WTC11 (cell line): Measurements from ENCODE around the gene VSTM2B. TPM values are rescaled to one million over a fixed set of nuclear protein-coding genes. Genes with fewer than 3 reads are reported as not detected.

Experiments
- ATAC-seq: fragments of 200-7000 bp; cut with Tn5 transposase; 2 replicates; pipeline ENCODE4 v1.10.0; 2021; ENCODE audit warnings: mild to moderate bottlenecking, moderate library complexity
- CTCF ChIA-PET: fragments of 300-600 bp; sonication (Branson Sonifier 250); formaldehyde crosslinking; loops from one replicate; lab custom pipeline; 2021; ENCODE audit warnings: antibody characterized with exemption; lab: Charles Lee
- POLR2A ChIA-PET: fragments of 350-600 bp; sonication (Branson Sonifier 250); formaldehyde crosslinking; loops from one replicate; lab custom pipeline; 2021; ENCODE audit warnings: antibody characterized with exemption; lab: Charles Lee
- DNase-seq: peaks from one replicate; pipeline ENCODE4 v3.0.0; 2021; ENCODE audit warnings: low spot score
- H3K27ac Mint-ChIP-seq: 2 replicates; pipeline ENCODE4 v1.8.0; 2021; ENCODE audit warnings: mixed read lengths
- H3K27me3 Mint-ChIP-seq: 2 replicates; pipeline ENCODE4 v1.8.0; 2021; ENCODE audit warnings: low read depth, mild to moderate bottlenecking, moderate library complexity, mixed read lengths
- H3K36me3 Mint-ChIP-seq: 2 replicates; pipeline ENCODE4 v1.8.0; 2021; ENCODE audit warnings: mixed read lengths
- H3K4me1 Mint-ChIP-seq: 2 replicates; pipeline ENCODE4 v1.8.0; 2022; ENCODE audit warnings: mixed read lengths
- H3K4me3 Mint-ChIP-seq: 2 replicates; pipeline ENCODE4 v1.8.0; 2021; ENCODE audit warnings: mild to moderate bottlenecking, moderate library complexity, mixed read lengths
- H3K9me3 Mint-ChIP-seq: 2 replicates; pipeline ENCODE4 v1.8.0; 2021; ENCODE audit warnings: mixed read lengths
- ETV6 ChIP-seq: sonication (generic); formaldehyde crosslinking; IDR thresholded peaks from 2 replicates; pipeline ENCODE4 v1.8.1; 2022; ENCODE audit warnings: mild to moderate bottlenecking, missing genetic modification reagents
- GTF2I ChIP-seq: fragments of 250-450 bp; sonication (Bioruptor Pico); conservative IDR thresholded peaks from 2 replicates; pipeline ENCODE4 v1.4.0; 2021; ENCODE audit warnings: mild to moderate bottlenecking
- NR2C2 ChIP-seq: sonication (generic); formaldehyde crosslinking; IDR thresholded peaks from 2 replicates; pipeline ENCODE4 v1.8.0; 2022; ENCODE audit warnings: mild to moderate bottlenecking, missing genetic modification reagents
- ZNF317 ChIP-seq: sonication (generic); formaldehyde crosslinking; IDR thresholded peaks from 2 replicates; pipeline ENCODE4 v1.8.1; 2023; ENCODE audit warnings: low read depth, mild to moderate bottlenecking, moderate library complexity, missing genetic modification reagents, borderline replicate concordance
- total RNA-seq: library from RNA; stranded (reverse); gene quantifications from 3 replicates; pipeline ENCODE4 v1.2.3, GENCODE V29; 2021
- TF ChIP-seq, protein P1 (sequence below): sonication (generic); formaldehyde crosslinking; IDR thresholded peaks from 2 replicates; pipeline ENCODE4 v1.8.0; 2023; ENCODE audit warnings: mild to moderate bottlenecking, missing genetic modification reagents
- TF ChIP-seq, protein P2 (sequence below): fragments of 250-450 bp; sonication (Bioruptor Pico); IDR thresholded peaks from 2 replicates; pipeline ENCODE4 v1.9.0; 2021; ENCODE audit warnings: mild to moderate bottlenecking
- TF ChIP-seq, protein P3 (sequence below): sonication (generic); formaldehyde crosslinking; IDR thresholded peaks from 2 replicates; pipeline ENCODE4 v1.8.1; 2023; ENCODE audit warnings: mild to moderate bottlenecking, missing genetic modification reagents, moderate library complexity
- TF ChIP-seq, protein P4 (sequence below): sonication (generic); formaldehyde crosslinking; conservative IDR thresholded peaks from 2 replicates; pipeline ENCODE4 v1.8.1; 2023; ENCODE audit warnings: mild to moderate bottlenecking, low read depth, missing genetic modification reagents, moderate library complexity
- TF ChIP-seq, protein P5 (sequence below): sonication (generic); formaldehyde crosslinking; IDR thresholded peaks from 2 replicates; pipeline ENCODE4 v1.8.1; 2023; ENCODE audit warnings: mild to moderate bottlenecking, missing genetic modification reagents, borderline replicate concordance
- TF ChIP-seq, protein P6 (sequence below): sonication (generic); formaldehyde crosslinking; IDR thresholded peaks from 2 replicates; pipeline ENCODE4 v1.8.0; 2022; ENCODE audit warnings: mild to moderate bottlenecking, missing genetic modification reagents
- TF ChIP-seq, protein P7 (sequence below): sonication (generic); formaldehyde crosslinking; IDR thresholded peaks from 2 replicates; pipeline ENCODE4 v1.8.1; 2022; ENCODE audit warnings: mild to moderate bottlenecking, moderate library complexity, missing genetic modification reagents

The VSTM2B gene
- total RNA-seq, 1 experiment from 2014 or later, result 3.2 TPM

DNA sequence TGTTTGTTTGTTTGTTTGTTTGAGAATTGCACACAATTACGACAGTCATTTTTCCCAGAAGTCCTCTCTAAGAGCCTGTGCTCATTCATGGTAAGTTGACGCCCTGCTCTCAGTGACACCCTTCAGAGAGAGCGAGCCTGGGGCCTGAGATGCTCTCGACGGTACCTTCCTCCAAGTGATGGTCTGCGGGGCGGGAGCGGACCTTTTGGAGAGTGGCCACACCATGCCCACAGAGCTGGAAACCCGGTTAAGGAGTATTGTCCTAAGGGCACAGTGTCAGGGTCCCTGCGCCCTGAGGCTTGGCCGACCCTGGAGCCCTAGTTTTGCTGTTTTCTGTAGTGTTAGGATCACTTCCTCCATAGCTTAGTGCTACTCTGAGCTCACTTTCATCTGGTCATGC lies 83.8 kb downstream of the VSTM2B start:
- Mint-ChIP-seq H3K9me3 (no peaks in the 10 kb centered on the region), H3K4me3 (no peak overlapping the region), H3K4me1 (peaks cover 9% of the 10 kb centered on the region), H3K27me3 (peaks cover 3% of the 10 kb centered on the region; the same call in 1 of the 2 replicates), H3K36me3 (peaks cover 24% of the 10 kb centered on the region), H3K27ac (0 out of 2 replicates have a peak overlapping the region, but pooled peaks have one; percentile 63)
- TF ChIP-seq, protein P1, sequence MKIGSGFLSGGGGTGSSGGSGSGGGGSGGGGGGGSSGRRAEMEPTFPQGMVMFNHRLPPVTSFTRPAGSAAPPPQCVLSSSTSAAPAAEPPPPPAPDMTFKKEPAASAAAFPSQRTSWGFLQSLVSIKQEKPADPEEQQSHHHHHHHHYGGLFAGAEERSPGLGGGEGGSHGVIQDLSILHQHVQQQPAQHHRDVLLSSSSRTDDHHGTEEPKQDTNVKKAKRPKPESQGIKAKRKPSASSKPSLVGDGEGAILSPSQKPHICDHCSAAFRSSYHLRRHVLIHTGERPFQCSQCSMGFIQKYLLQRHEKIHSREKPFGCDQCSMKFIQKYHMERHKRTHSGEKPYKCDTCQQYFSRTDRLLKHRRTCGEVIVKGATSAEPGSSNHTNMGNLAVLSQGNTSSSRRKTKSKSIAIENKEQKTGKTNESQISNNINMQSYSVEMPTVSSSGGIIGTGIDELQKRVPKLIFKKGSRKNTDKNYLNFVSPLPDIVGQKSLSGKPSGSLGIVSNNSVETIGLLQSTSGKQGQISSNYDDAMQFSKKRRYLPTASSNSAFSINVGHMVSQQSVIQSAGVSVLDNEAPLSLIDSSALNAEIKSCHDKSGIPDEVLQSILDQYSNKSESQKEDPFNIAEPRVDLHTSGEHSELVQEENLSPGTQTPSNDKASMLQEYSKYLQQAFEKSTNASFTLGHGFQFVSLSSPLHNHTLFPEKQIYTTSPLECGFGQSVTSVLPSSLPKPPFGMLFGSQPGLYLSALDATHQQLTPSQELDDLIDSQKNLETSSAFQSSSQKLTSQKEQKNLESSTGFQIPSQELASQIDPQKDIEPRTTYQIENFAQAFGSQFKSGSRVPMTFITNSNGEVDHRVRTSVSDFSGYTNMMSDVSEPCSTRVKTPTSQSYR (CRISPR knock-in tag), result no peak
- TF ChIP-seq, protein P2, sequence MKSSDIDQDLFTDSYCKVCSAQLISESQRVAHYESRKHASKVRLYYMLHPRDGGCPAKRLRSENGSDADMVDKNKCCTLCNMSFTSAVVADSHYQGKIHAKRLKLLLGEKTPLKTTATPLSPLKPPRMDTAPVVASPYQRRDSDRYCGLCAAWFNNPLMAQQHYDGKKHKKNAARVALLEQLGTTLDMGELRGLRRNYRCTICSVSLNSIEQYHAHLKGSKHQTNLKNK, result no peak
- no peak for TF ChIP-seq GTF2I (CRISPR knock-in tag)
- TF ChIP-seq, protein P3, sequence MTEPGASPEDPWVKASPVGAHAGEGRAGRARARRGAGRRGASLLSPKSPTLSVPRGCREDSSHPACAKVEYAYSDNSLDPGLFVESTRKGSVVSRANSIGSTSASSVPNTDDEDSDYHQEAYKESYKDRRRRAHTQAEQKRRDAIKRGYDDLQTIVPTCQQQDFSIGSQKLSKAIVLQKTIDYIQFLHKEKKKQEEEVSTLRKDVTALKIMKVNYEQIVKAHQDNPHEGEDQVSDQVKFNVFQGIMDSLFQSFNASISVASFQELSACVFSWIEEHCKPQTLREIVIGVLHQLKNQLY (CRISPR knock-in tag), result no peak
- TF ChIP-seq, protein P4, sequence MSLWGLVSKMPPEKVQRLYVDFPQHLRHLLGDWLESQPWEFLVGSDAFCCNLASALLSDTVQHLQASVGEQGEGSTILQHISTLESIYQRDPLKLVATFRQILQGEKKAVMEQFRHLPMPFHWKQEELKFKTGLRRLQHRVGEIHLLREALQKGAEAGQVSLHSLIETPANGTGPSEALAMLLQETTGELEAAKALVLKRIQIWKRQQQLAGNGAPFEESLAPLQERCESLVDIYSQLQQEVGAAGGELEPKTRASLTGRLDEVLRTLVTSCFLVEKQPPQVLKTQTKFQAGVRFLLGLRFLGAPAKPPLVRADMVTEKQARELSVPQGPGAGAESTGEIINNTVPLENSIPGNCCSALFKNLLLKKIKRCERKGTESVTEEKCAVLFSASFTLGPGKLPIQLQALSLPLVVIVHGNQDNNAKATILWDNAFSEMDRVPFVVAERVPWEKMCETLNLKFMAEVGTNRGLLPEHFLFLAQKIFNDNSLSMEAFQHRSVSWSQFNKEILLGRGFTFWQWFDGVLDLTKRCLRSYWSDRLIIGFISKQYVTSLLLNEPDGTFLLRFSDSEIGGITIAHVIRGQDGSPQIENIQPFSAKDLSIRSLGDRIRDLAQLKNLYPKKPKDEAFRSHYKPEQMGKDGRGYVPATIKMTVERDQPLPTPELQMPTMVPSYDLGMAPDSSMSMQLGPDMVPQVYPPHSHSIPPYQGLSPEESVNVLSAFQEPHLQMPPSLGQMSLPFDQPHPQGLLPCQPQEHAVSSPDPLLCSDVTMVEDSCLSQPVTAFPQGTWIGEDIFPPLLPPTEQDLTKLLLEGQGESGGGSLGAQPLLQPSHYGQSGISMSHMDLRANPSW, result no peak
- TF ChIP-seq ZNF317 (CRISPR knock-in tag), result no peak
- TF ChIP-seq ETV6 (CRISPR knock-in tag), result no peak
- ATAC-seq, result no peak
- ChIA-PET CTCF (interaction anchor here (0.8 to 3.3 kb wide), 16 partner anchors 9 to 150 kb away, joined by 3 to 63 read pairs (median 9); partner anchors contain the start of genes C19orf12 and PLEKHF1), POLR2A (interaction anchor here (1.4 to 1.5 kb wide), 2 partner anchors 55 to 59 kb away, joined by 4 read pairs; partner anchors contain the start of gene PLEKHF1)
- no peak for DNase-seq

DNA sequence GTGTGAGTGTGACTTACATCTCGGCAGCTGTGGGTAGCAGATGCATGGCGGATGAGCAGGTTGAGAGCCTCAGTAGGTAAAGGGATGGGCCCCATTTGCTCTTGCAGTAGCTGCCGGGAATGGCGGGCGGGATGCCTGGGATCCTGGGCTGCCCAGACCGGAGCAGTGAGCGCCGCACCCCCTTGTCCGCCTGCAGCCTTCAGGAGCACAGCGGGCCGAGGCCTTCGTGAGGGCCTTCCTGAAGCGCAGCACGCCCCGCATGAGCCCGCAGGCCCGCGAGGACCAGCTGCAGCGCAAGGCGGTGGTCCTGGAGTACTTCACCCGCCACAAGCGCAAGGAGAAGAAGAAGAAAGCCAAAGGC lies 84.4 kb downstream of the VSTM2B start:
- ATAC-seq, result peak; percentile 11
- H3K4me3 Mint-ChIP-seq, result no peak overlapping the region
- TF ChIP-seq, protein P5, sequence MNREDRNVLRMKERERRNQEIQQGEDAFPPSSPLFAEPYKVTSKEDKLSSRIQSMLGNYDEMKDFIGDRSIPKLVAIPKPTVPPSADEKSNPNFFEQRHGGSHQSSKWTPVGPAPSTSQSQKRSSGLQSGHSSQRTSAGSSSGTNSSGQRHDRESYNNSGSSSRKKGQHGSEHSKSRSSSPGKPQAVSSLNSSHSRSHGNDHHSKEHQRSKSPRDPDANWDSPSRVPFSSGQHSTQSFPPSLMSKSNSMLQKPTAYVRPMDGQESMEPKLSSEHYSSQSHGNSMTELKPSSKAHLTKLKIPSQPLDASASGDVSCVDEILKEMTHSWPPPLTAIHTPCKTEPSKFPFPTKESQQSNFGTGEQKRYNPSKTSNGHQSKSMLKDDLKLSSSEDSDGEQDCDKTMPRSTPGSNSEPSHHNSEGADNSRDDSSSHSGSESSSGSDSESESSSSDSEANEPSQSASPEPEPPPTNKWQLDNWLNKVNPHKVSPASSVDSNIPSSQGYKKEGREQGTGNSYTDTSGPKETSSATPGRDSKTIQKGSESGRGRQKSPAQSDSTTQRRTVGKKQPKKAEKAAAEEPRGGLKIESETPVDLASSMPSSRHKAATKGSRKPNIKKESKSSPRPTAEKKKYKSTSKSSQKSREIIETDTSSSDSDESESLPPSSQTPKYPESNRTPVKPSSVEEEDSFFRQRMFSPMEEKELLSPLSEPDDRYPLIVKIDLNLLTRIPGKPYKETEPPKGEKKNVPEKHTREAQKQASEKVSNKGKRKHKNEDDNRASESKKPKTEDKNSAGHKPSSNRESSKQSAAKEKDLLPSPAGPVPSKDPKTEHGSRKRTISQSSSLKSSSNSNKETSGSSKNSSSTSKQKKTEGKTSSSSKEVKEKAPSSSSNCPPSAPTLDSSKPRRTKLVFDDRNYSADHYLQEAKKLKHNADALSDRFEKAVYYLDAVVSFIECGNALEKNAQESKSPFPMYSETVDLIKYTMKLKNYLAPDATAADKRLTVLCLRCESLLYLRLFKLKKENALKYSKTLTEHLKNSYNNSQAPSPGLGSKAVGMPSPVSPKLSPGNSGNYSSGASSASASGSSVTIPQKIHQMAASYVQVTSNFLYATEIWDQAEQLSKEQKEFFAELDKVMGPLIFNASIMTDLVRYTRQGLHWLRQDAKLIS (CRISPR knock-in tag), result no peak
- TF ChIP-seq, protein P6, sequence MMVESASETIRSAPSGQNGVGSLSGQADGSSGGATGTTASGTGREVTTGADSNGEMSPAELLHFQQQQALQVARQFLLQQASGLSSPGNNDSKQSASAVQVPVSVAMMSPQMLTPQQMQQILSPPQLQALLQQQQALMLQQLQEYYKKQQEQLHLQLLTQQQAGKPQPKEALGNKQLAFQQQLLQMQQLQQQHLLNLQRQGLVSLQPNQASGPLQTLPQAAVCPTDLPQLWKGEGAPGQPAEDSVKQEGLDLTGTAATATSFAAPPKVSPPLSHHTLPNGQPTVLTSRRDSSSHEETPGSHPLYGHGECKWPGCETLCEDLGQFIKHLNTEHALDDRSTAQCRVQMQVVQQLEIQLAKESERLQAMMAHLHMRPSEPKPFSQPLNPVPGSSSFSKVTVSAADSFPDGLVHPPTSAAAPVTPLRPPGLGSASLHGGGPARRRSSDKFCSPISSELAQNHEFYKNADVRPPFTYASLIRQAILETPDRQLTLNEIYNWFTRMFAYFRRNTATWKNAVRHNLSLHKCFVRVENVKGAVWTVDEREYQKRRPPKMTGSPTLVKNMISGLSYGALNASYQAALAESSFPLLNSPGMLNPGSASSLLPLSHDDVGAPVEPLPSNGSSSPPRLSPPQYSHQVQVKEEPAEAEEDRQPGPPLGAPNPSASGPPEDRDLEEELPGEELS, result no peak
- TF ChIP-seq NR2C2 (CRISPR knock-in tag), result no peak
- TF ChIP-seq, protein P7, sequence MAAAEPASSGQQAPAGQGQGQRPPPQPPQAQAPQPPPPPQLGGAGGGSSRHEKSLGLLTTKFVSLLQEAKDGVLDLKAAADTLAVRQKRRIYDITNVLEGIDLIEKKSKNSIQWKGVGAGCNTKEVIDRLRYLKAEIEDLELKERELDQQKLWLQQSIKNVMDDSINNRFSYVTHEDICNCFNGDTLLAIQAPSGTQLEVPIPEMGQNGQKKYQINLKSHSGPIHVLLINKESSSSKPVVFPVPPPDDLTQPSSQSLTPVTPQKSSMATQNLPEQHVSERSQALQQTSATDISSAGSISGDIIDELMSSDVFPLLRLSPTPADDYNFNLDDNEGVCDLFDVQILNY (CRISPR knock-in tag), result no peak
- TF ChIP-seq, protein P4, result no peak

More for the DNA sequence above, 84.4 kb downstream of the VSTM2B start:
- Mint-ChIP-seq H3K9me3 (no peaks in the 10 kb centered on the region), H3K36me3 (peaks cover 28% of the 10 kb centered on the region), H3K27me3 (peaks cover 3% of the 10 kb centered on the region; the same call in 1 of the 2 replicates), H3K4me1 (peaks cover 9% of the 10 kb centered on the region), H3K27ac (peak overlapping the region; percentile 63)
- DNase-seq, result no peak
- POLR2A ChIA-PET, result interaction anchor here (1.1 to 1.5 kb wide), 3 partner anchors 55 to 71 kb away, joined by 4 to 5 read pairs (median 4); partner anchors contain the start of gene PLEKHF1
- CTCF ChIA-PET, result interaction anchor here (0.5 to 3.3 kb wide), 38 partner anchors 9 to 338 kb away, joined by 3 to 63 read pairs (median 4); partner anchors contain the start of genes C19orf12 and PLEKHF1
